K562 (cell line): ENCODE results near the gene GMEB2. TPM values are rescaled to one million over a fixed set of nuclear protein-coding genes. Genes with fewer than 3 reads are reported as not detected.
"Not testable (repeated sequence)": the region's sequence is repeated elsewhere in the genome, so short reads cannot be mapped to it uniquely, and the experiment has no call there.

Experiments
- ATAC-seq: fragments of 200-7000 bp; cut with Tn5 transposase; 3 replicates; pipeline ENCODE4 v1.9.1; 2020; ENCODE audit warnings: moderate library complexity
- BruUV-seq: library from RNA; stranded (reverse); fragments of 400-500 nt; replicated peaks from 2 replicates; lab custom pipeline; 2021; lab: Mats Ljungman, UMichigan
- CTCF ChIA-PET: fragments of 300-600 bp; formaldehyde crosslinking; extraction: SDS; loops from one replicate; lab custom pipeline; 2021; ENCODE audit warnings: low intra/inter-chr PET ratio; lab: Yijun Ruan, JAX
- POLR2A ChIA-PET: fragments of 300-600, 350-650 bp; sonication (Branson Sonifier 250); formaldehyde crosslinking; extraction: SDS; loops from one replicate; lab custom pipeline; 2021; ENCODE audit warnings: antibody characterized with exemption, inconsistent platforms; lab: Yijun Ruan, JAX
- DNase-seq, 4 experiments: peaks; one replicate each; pipeline versions ENCODE4 v3.0.0 to v3.0.0-alpha.2; 2011 to 2018; ENCODE audit warnings: low spot score in 3 of 4, mixed read lengths in 3 of 4; ENCODE audit errors: extremely low read depth in 1 of 4
- FAIRE-seq: peaks from 2 replicates; lab custom pipeline; 2011; peaks lifted over from hg19 to GRCh38; lab: Jason Lieb, UNC
- H2AFZ ChIP-seq: 2 replicates; pipeline ENCODE4 v1.6.0; 2011; ENCODE audit warnings: low read depth, low read length, control low read depth, inconsistent platforms
- H3K27ac ChIP-seq: fragments of 200-600 bp; 3 replicates; pipeline ENCODE4 v1.8.0; 2011; ENCODE audit warnings: low read depth, mild to moderate bottlenecking, control low read depth, inconsistent platforms, low read length, moderate library complexity, mixed read lengths; ENCODE audit errors: extremely low read depth
- H3K27me3 ChIP-seq, 2 experiments: fragments of 300-600 bp in 1 of 2; 2 replicates in 1 of 2; 3 replicates in 1 of 2; pipeline versions ENCODE4 v1.6.0 to v1.8.0; 2011; ENCODE audit warnings: inconsistent platforms in 2 of 2, low read length in 2 of 2, mild to moderate bottlenecking in 1 of 2, mixed read lengths in 1 of 2, moderate library complexity in 1 of 2; ENCODE audit not compliant: control insufficient read depth in 2 of 2, insufficient read depth in 2 of 2
- H3K36me3 ChIP-seq: fragments of 300-600 bp; 3 replicates; pipeline ENCODE4 v1.8.0; 2011; ENCODE audit warnings: mild to moderate bottlenecking, low read length, inconsistent platforms; ENCODE audit not compliant: control insufficient read depth, insufficient read depth
- H3K4me1 ChIP-seq, 2 experiments: fragments of 200-600 bp in 1 of 2; replicated peaks in 1 of 2; 2 replicates in 1 of 2; 3 replicates in 1 of 2; pipeline versions ENCODE4 v1.5.1 to v1.8.0; 2011; ENCODE audit warnings: inconsistent platforms in 2 of 2, low read length in 2 of 2, mild to moderate bottlenecking in 1 of 2, mixed read lengths in 1 of 2, moderate library complexity in 1 of 2; ENCODE audit not compliant: control insufficient read depth in 2 of 2, insufficient read depth in 2 of 2
- H3K4me2 ChIP-seq: 2 replicates; pipeline ENCODE4 v1.6.1; 2011; ENCODE audit warnings: low read length, control low read depth, inconsistent platforms, mixed read lengths; ENCODE audit not compliant: insufficient read depth
- H3K4me3 ChIP-seq: fragments of 200-600 bp; sonication (generic), shearing (Covaris generic); 2 replicates; pipeline ENCODE4 v1.5.1; 2016; ENCODE audit warnings: control low read depth, inconsistent platforms
- H3K79me2 ChIP-seq: fragments of 200-600 bp; 3 replicates; pipeline ENCODE4 v1.8.0; 2011; ENCODE audit warnings: low read length, inconsistent platforms; ENCODE audit not compliant: control insufficient read depth, insufficient read depth
- H3K9ac ChIP-seq, 2 experiments: 2 replicates each; pipeline versions ENCODE4 v1.6.0 to v1.6.1; 2011; ENCODE audit warnings: low read depth in 2 of 2, low read length in 2 of 2, control low read depth in 1 of 2, inconsistent platforms in 1 of 2, mild to moderate bottlenecking in 1 of 2, mixed read lengths in 1 of 2; ENCODE audit not compliant: insufficient read depth in 1 of 2
- H3K9me1 ChIP-seq: one replicate; pipeline ENCODE4 v1.6.0; 2011; ENCODE audit warnings: inconsistent platforms, mild to moderate bottlenecking, low read length, moderate library complexity; ENCODE audit not compliant: control insufficient read depth, insufficient read depth
- H3K9me3 ChIP-seq: replicated peaks from 2 replicates; pipeline ENCODE4 v1.5.1; 2011; ENCODE audit warnings: low read depth, low read length, inconsistent platforms; ENCODE audit not compliant: control insufficient read depth, insufficient read depth
- H4K20me1 ChIP-seq: replicated peaks from 2 replicates; pipeline ENCODE4 v1.6.1; 2011; ENCODE audit warnings: low read length, inconsistent platforms, mixed read lengths; ENCODE audit not compliant: control insufficient read depth, insufficient read depth
- PCBP1 ChIP-seq: fragments of 200-400 bp; formaldehyde crosslinking; IDR thresholded peaks from 2 replicates; pipeline ENCODE4 v1.6.1; 2018; ENCODE audit warnings: mild to moderate bottlenecking, low read depth, low read length; ENCODE audit not compliant: poor library complexity, severe bottlenecking
- RB1 ChIP-seq: fragments of 450-650 bp; IDR thresholded peaks from 2 replicates; pipeline ENCODE4 v1.6.1; 2017; ENCODE audit warnings: low read depth, mild to moderate bottlenecking
- ZKSCAN1 ChIP-seq: fragments of 150-350 bp; IDR thresholded peaks from 2 replicates; pipeline ENCODE4 v1.6.1; 2016; ENCODE audit warnings: low read depth, low read length
- WGBS: fragments of 100-300 bp; shearing (Covaris generic); methylation state at CpG from one replicate; pipeline ENCODE4 v1.1.6; 2016; ENCODE audit warnings: low coverage, mixed read lengths; ENCODE audit not compliant: insufficient coverage; ENCODE audit errors: missing lambda C conversion rate; 5-methylcytosine and 5-hydroxymethylcytosine counted together
- in situ Hi-C: fragments of 300-500 bp; cut with MboI; formaldehyde crosslinking; loops from 4 replicates; pipeline ENCODE4 v1.15.0; 2018; ENCODE audit warnings: inconsistent platforms, mixed read lengths
- intact Hi-C: fragments of 100-400 bp; cut with micrococcal nuclease; formaldehyde crosslinking; loops from 2 replicates; pipeline ENCODE4 v1.14.2; 2022
- polyA plus RNA-seq, 8 experiments: library from polyadenylated mRNA; depleted of rRNA in 4 of 8; stranded (reverse) in 5 of 8; unstranded in 3 of 8; fragments of >200 nt; fragmentation: Nextera tagmentation in 2 of 8; fragmentation: Illumina TruSeq in 1 of 8; extraction: Ambion mirVana in 2 of 8; extraction: Trizol in 1 of 8; gene quantifications; 2 replicates each; pipeline versions ENCODE4 v1.2.1 to v1.2.3, GENCODE V29; 2011 to 2014; ENCODE audit warnings: inconsistent platforms in 1 of 8, missing spikeins in 1 of 8
- total RNA-seq, 7 experiments: library from RNA; depleted of rRNA in 6 of 7; stranded (reverse); fragments of >200 nt in 6 of 7; fragmentation: Illumina TruSeq in 2 of 7; extraction: Trizol in 2 of 7; gene quantifications; 2 replicates each; pipeline versions ENCODE4 v1.2.1 to v1.2.3, GENCODE V29; 2011 to 2021; ENCODE audit warnings: low replicate concordance in 1 of 7
- TF ChIP-seq, protein P1 (sequence below): fragments of 250-450 bp; sonication (Bioruptor Pico); IDR thresholded peaks from 2 replicates; pipeline ENCODE4 v1.8.0; 2021; ENCODE audit warnings: moderate library complexity, mild to moderate bottlenecking, inconsistent platforms

Gene GMEB2
- total and polyA plus RNA-seq, 9 of the 15 experiments (the other 6 are each of a cell fraction or from before 2014, with no cell fraction given) = 0.03 to 13.9 (median 6.3) TPM

DNA sequence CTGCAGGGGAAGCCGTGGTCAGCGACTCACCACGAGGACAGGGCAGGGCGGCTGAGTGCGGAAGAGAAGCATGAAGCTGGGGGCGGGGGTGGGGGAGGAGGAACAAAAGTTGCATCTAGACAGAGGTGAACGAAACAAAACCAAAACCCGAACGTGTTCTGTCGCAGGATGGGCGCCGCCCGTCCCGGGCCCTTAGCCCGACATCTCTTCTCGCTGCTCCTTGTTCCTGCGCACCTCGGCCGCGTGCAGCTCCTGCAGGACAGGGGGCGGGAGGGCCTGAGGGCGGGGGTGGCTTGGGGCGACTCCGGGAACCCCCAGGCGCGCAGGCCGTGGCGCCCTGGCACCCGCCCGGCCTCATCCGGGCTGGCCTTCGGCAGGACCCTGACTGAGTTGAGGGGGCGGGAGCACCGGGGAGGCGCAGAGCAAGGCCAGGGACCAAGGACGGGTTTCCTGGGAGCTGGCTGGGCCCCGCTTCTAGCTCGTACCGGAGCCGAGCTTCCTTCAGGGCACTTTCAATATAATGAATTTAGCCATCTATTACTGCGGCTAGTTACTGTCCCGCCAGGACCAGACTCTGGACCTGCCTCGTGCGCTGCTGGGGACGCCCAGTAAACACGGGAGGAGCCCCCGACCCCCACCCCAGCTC, 14.4 kb upstream of the GMEB2 start:
- H3K4me1 ChIP-seq = peaks cover 0 to 52% of the 10 kb centered on the region in 2 experiments; a peak in 3 of 5 replicates
- peak; percentile 30 for ATAC-seq
- no TSS peak for BruUV-seq
- H3K9me1 ChIP-seq = no peaks in the 10 kb centered on the region
- no peaks in the 10 kb centered on the region for H3K79me2 ChIP-seq
- intact Hi-C loops = no loop called here
- no peaks in the 10 kb centered on the region for H4K20me1 ChIP-seq
- peak overlapping the region; percentile 61 for H3K4me2 ChIP-seq
- peak overlapping the region in 1 of 2 experiments; percentile 84; a peak in 2 of 4 replicates for H3K9ac ChIP-seq
- H3K27ac ChIP-seq = peak overlapping the region; percentile 43; the same call in 1 of the 3 replicates
- no peaks in the 10 kb centered on the region for H3K9me3 ChIP-seq
- no peak for FAIRE-seq
- H2AFZ ChIP-seq = no peak overlapping the region
- POLR2A ChIA-PET = interaction anchor here (0.6 to 1.5 kb wide), 6 partner anchors 12 to 378 kb away, joined by 3 to 8 read pairs (median 4); partner anchors contain the start of gene STMN3
- 13% methylated on average over 7 of the region's 47 CpGs for WGBS
- no peaks in the 10 kb centered on the region for H3K27me3 ChIP-seq
- no peak for TF ChIP-seq ZKSCAN1
- TF ChIP-seq PCBP1 = no peak
- 0 out of 2 replicates have a peak, but pooled peaks have one; percentile 13 for TF ChIP-seq RB1
- TF ChIP-seq, protein P1, sequence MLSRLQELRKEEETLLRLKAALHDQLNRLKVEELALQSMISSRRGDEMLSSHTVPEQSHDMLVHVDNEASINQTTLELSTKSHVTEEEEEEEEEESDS (CRISPR knock-in tag) = no peak
- TF ChIP-seq, all 486 proteins: peak for 1
- DNase-seq = peak in 2 of 4 experiments; percentile 27 to 34
- Histone ChIP-seq H3K36me3 (peaks cover 5% of the 10 kb centered on the region; the same call in 1 of the 3 replicates), H3K4me3 (peak overlapping the region; percentile 25; the same call in 1 of the 2 replicates)
- in situ Hi-C loops = no loop called here
- CTCF ChIA-PET = no interaction called here

DNA sequence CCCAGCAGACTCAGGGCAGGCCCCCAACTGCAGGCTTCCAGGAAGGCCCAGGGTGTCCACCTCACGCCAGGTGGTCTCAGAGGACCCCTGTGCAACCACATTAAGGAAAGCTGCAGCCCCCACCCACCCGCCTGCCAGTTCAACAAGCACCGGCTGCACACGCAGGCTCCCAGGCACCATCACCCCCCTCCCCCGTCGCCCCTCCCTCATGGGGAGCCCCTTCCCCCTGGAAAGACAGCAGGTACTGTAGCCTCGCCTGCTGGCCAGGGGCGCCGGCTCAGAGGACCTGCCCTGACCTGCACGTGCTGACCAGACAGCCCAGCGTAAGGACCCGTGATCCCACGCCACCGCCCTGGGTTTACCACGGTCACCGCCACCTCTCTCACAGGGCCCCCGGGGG, 13.8 kb upstream of the GMEB2 start:
- BruUV-seq, H3K27ac ChIP-seq, H3K36me3 ChIP-seq, FAIRE-seq, H3K4me2 ChIP-seq, H2AFZ ChIP-seq, H3K9me1 ChIP-seq, DNase-seq, CTCF ChIA-PET, H3K27me3 ChIP-seq, H4K20me1 ChIP-seq, POLR2A ChIA-PET, H3K4me3 ChIP-seq, H3K9me3 ChIP-seq, H3K9ac ChIP-seq, H3K79me2 ChIP-seq, intact Hi-C loops, ATAC-seq, in situ Hi-C loops: not testable (repeated sequence)
- 90% methylated on average over 2 of the region's 17 CpGs for WGBS
- H3K4me1 ChIP-seq = peaks cover 0 to 52% of the 10 kb centered on the region in 2 experiments; a peak in 3 of 5 replicates
